Myocyte (in vitro differentiated cells): Measurements from ENCODE around the gene RUSC2. TPM values are rescaled to one million over a fixed set of nuclear protein-coding genes. Genes with fewer than 3 reads are reported as not detected.
A peak's percentile ranks its signal among the peaks of the same experiment; 100 is the strongest.
"Not testable (repeated sequence)": the region's sequence is repeated elsewhere in the genome, so short reads cannot be mapped to it uniquely, and the experiment has no call there.

Source experiments
- DNase-seq: peaks from one replicate; pipeline ENCODE4 v3.0.0-alpha.2; 2012; ENCODE audit warnings: low read depth
- total RNA-seq: library from RNA; depleted of rRNA; stranded (reverse); fragments of >200 nt; gene quantifications from 2 replicates; pipeline ENCODE4 v1.2.3, GENCODE V29; 2014

The RUSC2 gene
- total RNA-seq, 1 donor from 2014 or later, result 57.0 TPM

- DNase-seq, result no peak
Measured at GRCh38 chr9:35522187-35522586, 32.3 kb downstream of the RUSC2 start.

- no peak for DNase-seq
Measured at GRCh38 chr9:35522700-35523099, 32.8 kb downstream of the RUSC2 start.

DNA sequence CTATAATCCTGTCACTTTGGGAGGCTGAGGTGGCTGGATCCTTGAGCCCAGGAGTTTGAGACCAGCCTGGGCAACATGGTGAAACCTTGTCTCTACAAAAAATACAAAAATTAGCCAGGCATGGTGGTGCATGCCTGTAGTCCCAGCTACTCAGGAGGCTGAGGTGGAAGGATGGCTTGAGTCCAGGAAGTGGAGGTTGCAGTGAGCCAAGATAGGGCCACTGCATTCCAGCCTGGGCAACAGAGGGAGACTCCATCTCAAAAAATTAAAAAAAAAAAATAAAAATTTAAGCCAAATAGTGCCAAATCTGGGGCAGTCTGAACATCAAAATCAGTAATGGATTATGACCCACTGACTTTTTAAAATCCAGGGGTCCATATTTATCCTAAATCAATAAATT lies 33.6 kb downstream of the RUSC2 start:
- not testable (repeated sequence) for DNase-seq

GRCh38 chr9:35526087-35526801 lies 36.3 kb downstream of the RUSC2 start:
- no peak for DNase-seq

DNA sequence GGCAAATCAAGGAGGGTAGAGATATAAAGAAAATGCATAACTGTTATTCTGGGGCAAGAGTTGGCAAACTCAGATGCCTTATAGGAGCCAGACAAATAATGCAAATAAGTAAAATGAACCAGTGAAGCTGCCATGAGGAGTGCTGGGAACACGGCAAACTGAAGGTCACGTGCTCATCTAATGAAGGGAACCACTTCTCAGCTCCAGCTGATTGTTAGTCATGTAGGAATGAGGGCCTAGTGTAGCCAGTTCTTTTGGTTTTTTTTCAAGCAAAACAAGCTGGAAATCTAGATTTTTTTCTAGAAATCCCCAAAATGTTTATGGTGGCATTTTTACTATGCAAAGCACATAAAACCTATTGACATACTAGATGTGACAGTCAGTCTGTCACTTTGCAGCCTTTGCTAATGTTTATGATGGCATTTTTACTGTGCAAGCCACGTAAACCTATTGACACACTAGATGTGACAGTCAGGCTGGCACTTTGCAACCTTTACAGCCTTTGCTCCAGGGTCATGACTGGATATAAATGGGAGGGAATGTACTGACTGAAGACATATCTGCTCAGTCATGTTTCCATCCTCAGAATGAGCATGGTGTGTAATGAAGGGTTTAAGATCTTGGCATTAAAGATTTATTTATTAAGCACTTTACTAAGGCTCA lies 39.4 kb downstream of the RUSC2 start:
- DNase-seq, result no peak

DNA sequence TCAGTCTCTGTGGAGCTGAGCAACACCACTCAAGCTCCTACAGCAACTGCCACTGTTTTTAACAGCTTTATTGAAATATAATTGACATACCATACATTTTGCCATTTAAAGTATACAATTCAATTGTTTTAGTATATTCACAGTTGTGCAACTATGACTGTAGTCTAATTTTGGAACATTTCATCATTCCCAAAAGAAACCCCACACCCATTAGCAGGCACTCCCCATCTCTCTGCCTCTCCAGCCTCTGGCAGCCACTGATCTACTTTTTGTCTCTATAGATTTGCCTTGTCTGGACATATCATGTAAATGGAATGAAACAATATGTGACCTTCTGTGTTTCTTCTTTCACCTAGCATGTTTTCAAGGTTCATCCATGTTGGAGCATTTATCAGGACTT lies 43.5 kb downstream of the RUSC2 start:
- DNase-seq, result no peak

DNA sequence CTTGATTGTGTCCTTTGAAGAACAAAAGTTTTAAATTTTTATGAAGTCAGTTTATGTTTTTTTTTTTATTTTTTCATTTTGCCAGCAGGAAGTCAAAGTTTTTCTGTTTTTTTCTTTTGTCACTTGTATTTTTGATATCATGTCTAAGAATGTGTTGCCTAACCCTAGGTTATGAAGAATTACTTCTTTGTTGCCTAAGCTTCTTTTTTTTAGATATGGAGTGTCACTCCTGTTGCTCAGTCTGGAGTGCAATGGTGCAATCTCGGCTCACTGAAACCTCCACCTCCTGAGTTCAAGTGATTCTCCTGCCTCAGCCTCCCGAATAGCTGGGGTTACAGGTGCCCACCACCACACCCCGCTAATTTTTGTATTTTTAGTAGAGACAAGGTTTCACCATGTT lies 45.0 kb downstream of the RUSC2 start:
- DNase-seq, result not testable (repeated sequence)

GRCh38 chr9:35537913-35538312 lies 48.0 kb downstream of the RUSC2 start:
- peak; percentile 52 for DNase-seq

DNA sequence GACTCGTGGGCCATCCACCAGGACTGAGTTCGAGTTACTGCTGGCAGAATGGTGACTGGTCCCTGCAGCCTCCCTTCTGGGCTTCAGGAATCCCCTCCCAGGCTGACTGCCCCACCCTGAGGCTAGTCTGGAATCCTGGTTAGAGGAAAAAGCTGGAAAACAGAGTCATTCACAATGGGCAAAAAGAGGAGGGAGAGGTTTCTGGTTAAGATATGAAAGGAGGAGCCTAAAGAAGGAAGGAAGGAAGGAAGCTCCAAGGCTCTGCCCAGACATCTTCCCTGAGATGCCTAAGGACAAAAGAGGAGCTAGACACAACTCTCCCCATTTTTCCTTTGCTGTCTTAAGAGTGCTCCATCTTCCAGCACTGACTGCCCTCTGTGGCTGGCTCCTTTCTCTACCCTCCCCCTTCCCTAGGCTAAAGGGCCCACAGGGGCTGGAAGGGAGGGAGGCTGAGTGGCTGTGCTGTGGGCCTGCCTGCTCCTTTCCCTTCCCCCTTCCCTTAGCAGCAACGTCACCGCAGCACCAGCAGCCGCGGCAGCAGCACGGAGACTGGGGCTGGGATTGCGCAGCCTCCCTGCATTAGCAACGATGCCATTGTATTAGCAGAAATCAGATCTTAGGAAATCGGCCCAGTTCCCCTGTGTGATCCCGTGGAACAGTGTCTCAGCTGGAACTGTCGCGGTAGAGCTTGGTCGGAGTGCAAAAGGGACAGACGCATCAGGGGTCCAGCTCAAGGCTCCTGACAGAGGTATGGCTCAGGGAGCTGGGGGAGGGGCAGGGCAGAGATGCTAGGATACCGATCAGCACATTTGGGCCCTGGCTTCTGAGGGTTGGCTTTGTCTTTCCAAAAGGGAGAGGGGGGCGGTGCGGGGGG lies 48.7 kb downstream of the RUSC2 start:
- DNase-seq, result peak; percentile 70

Other genes starting within 250 kb of the RUSC2 start
- gene TESK1, start 115.2 kb downstream of the RUSC2 start, total RNA-seq, result 63.5 and 76.8 TPM in 2 replicates
- gene CD72, start 128.3 kb downstream of the RUSC2 start, total RNA-seq, result 2.2 TPM in 2 replicates
- not detected in 2 replicates for gene SIT1, start 160.8 kb downstream of the RUSC2 start, total RNA-seq
- gene RMRP, start 167.9 kb downstream of the RUSC2 start, total RNA-seq, result 1,100 and 3,603 TPM in 2 replicates
- gene CCDC107, start 168.2 kb downstream of the RUSC2 start, total RNA-seq, result 9.8 and 14.0 TPM in 2 replicates
- gene ARHGEF39, start 175.1 kb downstream of the RUSC2 start, total RNA-seq, result not detected in 2 replicates
- 0.10 TPM in 1 of 2 replicates, not detected in the other for gene CA9, start 183.8 kb downstream of the RUSC2 start, total RNA-seq
- 13,316 and 13,583 TPM in 2 replicates for gene TPM2, start 199.8 kb downstream of the RUSC2 start, total RNA-seq
- 219 and 242 TPM in 2 replicates for gene TLN1, start 242.1 kb downstream of the RUSC2 start, total RNA-seq
- gene CREB3, start 242.6 kb downstream of the RUSC2 start, total RNA-seq, result 69.1 and 79.9 TPM in 2 replicates